HG03469 (cell line): Measurements from ENCODE around the gene SIGLEC1.

Experiments
- ATAC-seq: cut with Tn5 transposase; IDR thresholded peaks from one replicate; pipeline ENCODE4 v1.9.1; 2021; ENCODE audit warnings: mild to moderate bottlenecking, moderate library complexity, moderate number of reproducible peaks; ENCODE audit not compliant: unreplicated experiment

SIGLEC1 gene

DNA sequence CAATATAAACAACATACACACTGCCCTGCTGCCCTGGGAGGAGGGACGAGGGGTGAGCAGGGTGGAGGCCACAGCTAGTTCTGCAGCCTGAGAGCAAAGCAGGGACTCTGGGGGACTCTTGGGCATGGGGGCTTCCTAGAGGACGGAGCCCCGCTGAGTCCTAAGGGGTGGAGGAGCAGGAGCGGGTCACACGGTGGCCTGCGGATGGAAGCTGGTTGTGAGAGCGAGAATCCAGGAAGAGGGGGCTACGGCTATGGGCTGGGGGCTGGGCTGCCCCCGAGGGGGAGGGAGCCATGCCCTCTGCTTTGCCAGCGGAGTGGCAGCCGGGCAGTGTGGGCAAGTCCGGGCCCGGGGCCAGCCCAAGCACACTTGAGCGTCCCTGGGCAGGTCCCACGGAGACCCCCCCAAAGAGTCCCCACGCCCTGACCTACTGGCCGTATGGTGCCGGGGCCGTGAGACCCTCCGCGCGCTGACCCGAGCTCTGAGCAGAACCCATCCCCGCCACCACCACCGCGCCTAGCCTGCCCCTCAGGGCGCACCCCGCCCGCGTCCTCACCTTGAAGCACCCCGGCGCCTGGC lies 31.0 kb downstream of the SIGLEC1 start:
- no peak for ATAC-seq

DNA sequence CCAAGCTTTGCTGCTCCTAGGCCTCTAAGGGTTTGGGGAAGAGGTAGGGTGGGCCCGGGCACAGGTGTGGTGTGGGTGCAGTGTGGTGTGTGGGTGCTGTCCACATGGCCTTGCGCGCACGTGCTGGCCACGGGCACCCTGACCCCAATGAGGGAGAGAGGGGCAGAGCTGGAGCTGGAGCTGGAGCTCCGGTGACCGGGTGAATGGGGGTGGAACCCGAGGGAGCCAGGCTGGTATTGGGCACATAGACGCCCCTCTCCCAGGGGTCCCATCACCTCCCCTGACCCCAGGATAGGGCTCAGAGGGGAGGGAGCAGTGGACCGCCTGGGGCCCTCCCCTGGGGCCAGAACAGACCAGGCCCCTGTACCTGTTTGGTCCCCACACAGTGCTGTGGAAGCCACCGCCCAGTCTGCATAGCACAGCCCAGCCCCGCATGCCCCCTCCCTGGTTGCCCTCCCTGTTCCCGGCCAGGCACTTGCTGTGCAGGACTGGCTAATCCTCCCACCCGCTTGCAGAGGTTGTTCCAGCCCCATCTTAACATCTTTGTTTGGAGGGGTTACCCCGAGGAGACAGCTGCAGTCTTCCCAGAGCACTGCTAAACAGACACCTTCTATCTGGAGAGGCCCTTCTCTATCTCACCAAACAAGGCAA lies 31.6 kb downstream of the SIGLEC1 start:
- ATAC-seq: no peak

DNA sequence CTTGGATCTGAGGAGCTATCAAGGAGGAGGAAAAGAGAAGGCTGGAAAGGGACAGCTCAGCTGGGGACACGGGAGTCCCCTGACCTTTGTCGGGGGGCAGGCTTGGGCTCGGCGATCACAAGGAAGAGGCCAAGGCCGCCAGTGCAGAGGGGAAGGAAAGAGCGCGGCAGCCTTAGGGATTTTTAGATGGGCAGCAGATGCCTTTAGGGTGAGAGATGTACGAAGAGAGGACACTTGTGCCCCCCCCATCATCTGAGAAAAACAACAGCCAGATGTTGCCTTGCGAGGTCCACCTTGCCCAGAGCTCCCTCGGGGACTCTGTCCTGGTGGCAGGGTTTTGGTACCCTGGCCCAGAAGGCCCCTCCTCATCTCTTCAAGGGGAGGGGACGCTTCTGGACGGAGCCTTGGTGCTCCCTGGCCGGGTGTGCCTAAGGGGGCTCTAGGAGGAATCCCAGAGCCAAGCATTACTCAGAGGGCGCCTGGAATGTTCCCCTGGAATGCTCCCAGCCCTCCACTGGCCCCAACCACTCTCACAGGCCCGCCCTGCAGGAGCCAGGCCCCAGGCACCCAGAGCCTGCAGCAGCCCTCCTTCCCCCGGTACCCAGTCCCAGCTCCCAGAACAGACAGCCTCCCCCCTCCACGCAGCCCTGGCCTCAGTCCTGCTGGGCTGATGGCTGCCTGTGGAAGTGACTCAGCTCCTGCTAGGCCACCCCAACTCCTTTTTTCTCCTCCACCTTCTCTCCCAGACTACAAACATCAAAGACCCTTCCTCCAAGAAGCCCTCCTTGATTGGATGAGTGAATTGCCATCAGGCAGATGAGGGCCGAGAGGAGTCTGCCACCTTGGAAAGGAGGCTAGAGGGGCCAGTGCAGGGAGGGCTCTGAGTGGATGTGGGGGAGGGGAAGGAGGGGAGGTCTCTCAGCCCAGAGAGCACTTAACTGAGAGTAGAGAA lies 32.4 kb downstream of the SIGLEC1 start:
- ATAC-seq: no peak

DNA sequence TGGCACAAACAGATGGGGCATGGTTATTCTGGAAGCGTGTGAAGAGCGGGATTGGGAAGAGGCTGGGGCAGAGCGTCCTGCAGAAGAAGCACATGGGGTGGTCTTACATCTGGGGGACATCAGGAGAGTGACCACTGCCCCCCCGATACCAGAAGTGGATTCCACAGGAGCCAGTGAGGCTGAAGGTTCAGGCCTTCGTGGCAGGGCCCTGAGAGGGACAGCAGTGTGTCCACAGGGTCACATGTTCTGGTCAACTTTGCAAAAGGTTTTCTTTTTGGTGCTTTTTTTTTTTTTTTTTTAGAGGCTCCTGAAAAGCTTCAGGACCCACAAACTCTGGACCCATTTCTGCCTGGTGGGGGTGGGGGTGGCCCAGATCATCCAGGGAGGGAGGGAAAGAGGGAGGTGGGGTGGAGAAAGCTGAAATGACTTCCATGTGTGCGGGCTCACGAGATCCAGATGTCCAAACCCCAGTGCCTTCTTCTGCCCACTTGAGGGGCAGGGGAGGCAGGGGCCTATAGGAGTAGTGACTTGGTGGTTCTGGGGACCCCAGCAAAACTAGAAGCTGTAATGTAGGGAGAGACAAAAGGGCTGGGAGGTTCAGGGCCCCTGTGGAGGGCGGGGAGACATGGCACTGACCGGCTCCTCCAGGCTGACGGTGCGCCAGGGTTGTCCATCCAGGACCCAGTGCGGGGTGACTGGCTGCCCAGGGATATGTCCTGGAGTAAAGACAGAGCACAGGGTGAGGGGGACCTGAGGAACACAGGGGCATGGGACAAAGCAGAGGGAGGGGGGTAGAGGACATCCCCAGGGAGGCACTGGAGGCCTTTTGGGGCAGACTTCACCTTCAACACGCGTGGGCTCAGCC lies 33.3 kb downstream of the SIGLEC1 start:
- no peak for ATAC-seq

DNA sequence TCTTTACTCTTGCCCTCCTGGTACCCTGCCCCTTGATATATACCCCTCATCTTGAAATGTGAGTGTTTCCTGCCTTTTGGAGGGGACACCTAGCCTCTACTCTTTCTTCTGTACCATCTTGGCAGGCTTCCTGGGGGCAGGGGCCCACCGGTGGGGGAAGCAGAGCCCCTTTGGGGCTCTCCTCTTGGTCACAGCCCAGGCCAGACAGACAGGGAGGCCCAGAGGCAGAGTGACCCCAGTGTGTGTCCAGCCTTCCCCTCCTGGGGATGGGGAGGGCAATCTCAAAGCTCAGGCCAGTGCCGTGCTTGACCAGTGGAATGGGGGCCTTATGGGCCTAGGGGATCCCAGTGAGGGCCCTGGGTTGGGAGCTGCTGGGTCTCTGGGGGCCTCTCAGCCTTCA lies 34.2 kb downstream of the SIGLEC1 start:
- no peak for ATAC-seq

DNA sequence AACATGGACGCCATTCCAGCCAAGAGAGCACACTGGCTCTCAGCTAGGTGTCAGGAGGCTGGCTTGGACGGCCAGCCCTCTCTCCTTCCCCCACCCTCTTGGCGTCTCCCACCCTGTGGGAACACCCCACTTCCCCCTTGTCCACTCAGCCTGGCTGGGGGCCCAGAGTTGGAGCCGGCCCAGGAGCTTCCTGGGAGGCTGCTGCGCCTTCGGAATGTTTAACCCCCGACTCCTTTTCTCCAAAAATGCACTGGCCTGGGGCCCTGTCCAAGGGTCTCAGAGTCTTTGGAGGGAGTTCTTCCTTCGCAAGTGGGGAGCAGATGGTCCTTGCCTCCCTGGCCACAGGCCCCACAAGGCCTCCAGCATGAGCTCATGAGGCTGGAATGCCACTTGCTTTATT lies 34.7 kb downstream of the SIGLEC1 start:
- ATAC-seq: no peak

DNA sequence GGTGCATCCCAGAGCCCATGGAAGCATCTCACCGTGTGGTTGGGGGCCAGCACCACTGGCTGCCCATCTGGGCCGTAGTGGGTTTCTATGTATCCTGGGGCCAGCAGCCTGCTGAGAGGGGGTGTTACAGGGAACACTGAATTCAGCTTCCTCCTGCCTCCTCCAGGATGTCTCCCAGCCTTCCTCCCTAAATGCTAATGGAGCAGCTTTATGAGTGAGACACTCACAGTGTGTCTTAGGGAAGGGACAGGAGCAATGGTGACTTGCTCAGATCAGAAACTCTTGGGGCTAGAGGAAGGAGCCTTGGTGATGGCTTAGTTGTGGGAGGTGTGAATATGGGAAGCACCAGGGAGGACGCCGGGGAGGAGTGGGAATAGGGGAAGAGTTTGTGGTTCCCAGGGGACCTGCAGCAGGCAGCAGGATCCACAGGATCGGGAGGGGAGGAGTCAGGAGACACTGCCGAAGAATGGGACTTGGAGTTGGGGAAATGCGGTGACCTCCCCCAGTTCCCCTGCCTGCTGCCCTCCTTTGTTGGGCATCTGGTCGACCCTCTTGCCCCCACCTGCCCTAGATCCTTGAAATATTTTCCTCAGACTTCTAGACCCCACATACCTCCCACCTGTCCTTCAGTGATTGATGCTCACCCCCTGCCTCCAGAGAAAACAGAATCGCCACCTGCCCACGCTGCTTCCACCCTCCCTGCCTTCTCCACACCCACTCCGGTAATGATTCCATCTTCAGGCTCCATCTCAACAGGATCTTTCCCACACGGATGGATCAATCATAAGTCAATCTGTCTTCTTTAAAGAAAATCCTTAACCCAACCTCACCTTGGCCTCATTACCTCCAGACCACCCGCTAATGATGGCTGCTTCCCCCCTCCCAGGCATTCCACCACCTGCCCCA lies 37.2 kb downstream of the SIGLEC1 start:
- ATAC-seq: no peak

DNA sequence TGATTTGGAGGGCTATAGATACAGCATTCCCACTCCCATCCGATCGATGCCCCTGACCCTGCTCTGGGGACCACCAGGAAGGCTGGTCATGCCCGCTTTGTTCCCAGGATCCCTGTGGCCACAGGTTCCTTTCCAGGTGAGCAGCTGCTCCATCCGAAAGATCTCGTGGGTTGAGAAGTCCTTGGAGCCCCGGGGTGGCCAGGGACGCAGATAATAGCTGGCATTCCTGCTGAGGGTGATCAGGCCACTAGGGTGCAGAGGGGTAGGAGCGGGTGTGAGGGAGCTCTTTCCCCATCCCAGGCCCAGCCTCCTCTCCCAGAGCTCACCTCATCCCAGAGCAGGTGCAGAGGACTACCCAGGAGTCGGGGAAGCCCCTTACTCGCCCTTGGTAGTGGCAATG lies 38.0 kb downstream of the SIGLEC1 start:
- no peak for ATAC-seq

DNA sequence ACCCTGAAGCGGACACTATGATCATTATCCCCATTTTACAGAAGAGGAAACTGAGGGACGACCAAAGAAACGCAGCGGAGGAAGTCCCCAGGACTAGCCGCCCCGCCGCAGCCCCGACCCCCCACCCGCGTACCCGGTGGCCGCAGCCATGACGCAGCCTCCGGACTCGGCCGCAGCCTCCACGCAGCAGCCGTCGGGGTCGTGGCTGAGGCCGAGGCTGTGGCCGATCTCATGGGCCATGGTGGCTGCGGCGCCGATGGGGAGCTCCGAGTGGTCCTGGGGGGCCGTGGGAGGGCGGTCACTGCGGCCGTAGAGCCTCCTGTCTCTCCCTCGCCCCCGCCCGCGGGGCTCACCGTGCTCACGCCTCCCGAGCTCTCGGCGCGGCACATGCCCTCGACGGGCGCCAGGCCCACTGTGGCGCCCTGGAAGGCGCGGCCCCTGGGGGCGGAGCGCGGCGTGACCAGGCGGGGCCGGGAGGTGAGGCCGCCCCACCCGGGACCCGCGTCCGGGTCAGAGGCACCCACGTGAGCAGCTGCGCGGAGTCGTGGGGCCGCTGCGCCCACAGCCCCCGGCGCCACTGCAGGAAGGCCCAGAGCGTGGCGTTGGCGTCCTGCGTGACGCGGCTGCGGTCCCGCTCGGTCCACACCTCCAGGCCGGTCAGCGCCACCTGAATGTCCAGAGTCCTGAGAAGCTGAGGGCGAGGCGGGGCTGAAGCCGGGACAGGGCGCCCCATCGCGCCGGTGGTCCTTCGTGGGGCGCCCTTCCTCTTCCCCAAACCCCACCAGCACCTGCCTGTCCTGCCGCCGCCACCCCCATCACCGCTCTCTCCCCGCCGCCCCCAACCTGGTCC lies 39.0 kb downstream of the SIGLEC1 start:
- ATAC-seq: no peak

DNA sequence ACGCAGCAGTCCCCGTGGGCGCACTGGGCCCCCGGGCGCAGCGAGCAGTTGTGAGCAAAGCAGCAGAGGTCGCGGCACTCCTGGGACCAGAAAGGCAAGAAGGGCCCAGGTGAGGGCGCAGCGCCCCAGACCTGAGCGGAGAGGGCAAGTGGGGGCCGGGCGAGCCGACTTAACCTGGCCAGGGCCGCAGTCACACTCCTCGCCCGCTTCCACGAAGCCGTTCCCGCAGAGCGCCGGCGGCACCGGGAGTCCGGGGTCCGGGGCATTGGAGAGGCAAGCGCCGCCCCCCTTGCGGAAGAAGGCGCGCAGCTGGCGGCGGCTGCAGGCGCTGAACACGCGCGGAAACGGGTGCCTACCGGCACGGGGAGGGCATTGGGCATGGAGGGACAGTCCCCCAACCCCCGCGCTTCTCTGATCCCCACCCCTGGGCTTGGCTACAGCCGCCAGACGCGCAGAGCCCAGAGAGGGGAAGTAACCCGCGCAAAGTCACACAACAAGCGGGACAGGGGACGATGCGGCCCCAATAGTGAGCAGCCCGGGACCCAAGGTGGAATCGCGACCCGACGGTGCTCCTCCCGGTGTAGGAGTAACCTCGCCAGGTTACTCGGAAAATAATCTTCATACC lies 39.7 kb downstream of the SIGLEC1 start:
- ATAC-seq: no peak

DNA sequence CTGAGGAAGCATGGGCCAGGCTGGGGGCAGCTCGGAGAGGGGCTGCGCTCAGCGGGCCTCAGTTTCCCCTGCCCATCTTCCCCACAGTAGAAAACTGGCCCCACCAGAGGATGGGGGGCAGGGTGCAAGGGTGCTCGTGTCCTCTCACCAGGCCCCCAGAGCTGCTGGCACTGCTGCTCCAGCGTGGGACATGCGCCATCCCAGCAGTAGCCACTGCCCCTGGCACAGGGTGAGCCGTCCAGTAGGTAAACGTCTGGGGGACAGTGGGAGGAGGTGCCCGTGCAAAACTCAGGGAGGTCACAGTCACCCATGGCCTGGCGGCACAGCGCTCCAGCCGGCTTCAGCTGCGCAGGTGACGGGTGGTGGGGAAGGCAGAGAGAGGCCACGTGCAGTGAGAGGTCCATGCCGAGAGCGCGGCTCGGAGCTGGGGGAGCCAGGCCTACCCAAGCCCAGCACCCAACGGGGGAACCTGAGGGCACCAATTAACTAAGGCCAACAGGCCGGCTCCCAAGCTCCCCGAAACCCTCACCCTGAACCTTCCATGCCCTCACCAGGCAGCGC lies 40.3 kb downstream of the SIGLEC1 start:
- no peak for ATAC-seq

DNA sequence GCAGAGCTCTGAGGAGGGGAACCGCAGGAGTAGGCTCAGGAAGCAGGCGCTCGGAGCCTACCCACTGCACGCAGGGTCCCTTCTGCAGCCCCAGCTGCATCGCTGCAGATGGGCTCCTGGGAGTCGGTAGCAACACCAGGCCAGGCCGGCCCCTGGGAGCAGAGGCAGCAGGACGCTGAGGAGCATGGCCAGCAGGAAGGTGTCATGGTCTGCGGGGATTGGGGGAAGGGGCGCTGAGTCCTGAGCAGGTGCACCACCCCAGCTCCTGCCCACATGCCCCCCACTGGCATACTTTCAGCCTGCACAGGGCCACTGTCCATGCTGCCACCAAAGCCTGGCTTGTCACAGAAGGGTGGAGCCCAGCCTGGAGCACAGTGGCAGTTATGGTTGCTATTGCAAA lies 41.5 kb downstream of the SIGLEC1 start:
- no peak for ATAC-seq

DNA sequence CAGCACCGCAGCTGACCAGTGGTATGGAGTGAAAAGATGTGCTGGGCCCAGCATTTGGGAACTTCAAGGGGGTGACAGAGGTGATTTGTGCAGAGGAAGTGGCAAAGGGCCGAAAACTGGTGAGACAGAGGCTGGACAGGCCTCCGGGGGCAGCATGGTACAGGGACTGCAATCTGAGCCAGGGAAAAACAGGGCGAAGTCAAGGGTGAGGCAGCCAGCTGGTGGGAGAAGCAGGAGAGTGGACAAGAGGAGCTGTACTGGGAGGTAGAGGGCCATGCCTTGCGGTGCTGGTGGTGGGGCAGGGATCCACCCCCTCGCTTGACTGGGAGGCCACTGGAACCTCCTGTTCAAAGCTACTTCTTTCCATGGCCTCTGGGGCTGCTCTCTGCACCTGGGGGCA lies 41.9 kb downstream of the SIGLEC1 start:
- no peak for ATAC-seq

DNA sequence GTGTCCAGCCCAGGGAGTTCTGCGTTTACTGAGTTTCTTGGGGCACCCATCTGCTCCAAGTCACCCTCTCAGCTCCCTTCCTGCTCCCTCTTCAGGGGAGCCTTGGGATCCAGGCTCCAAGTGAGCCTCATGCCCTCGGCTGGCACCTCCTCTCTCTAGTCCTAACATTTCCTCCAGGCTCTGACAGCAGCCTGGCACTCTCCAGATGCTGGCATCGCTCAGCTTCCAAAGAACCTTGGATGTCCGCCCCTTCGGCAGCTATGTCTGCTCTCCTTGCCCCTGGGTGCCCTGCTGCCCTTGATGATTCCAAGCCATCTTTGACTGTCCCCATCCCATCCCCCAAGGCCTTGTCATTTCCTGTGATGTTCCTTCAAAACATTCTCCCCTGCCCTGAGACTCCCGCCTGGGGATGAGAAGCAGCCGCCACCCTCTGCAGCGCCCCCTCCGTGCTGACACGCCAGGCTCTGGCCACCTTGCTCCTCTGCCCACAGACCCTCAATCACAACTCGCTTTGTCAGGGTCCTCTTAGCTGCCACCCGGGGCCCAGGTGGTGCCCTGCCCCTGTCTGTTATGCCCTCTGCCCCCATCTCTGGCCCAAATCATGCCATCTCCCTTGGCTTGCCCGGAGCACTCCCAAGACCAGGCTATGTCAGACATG lies 42.6 kb downstream of the SIGLEC1 start:
- no peak for ATAC-seq

DNA sequence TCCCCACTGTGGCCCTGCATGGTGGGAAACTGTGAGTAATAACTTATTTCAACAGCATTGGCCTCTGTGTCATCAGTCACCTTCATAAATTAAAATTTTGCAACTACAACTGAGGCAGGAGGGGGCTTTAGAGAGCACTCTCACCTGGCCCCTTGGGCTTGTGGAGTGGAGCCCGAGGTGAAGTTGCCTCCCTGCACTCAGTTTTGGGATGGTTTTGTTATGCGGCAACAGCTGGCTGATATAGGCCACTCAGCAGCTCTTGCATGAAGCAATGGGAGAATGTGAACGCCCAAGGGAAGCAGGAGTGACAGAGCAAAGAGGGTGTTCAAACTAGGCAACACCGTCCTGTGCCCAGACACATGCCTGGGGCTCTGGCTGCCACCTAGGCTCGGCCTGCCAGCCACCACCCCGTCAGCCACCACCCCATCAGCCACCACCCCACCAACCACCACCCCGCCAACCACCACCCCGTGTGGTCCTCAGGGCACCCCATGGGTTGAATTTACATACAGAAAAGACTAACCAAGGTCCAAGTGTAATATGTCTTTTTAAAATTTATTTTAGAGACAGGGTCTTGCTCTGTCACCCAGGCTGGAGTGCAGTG lies 44.9 kb downstream of the SIGLEC1 start:
- no peak for ATAC-seq

DNA sequence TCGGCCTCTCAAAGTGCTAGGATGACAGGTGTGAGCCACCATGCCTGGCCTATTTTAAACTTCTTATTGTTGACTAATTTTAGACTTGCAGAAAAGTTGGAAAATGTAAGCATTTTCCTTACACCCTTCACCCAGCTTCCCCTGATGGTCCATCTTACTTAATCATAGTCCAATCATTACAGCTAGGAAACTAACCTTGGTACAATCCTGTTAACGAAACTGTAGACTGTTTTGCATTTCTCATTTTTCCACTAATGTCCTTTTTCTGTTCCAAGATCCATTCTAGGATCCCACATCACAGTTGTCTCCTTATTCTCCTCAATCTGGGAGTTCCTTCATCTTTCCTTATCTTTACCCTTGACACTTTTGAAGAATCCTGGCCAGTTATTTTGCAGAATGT lies 48.5 kb downstream of the SIGLEC1 start:
- no peak for ATAC-seq

DNA sequence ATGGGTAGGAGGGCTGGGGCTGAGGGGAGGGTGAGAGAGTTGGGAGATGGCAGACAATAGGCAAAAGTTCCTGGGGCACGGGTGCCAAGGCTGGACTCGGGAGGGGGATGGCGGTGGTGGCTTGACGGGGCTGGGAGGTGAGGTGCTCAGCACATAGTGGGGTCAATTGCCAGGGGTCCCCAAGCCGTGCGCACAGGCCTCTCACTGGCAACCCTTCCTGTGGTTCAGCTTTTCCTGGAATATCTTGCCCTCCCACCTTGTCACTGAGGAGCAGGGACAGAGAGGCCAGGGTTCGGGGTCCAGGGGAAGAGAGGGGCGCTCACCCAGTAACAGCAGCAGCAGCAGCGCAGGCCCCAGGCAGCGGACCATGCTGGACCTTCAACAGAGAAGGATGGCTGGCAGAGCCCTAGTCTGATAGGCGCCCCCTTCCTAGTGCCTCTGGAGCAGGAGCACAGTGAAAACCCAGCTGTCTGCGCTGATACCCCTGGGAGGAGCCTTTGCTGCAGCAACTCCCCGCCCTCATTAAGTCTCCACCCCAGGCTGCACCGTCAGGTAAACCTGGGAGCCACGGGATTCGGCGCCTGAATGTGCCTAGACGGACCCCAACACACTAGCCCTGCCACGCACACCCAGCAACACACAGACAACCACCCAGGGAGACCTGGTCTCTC lies 49.2 kb downstream of the SIGLEC1 start, which contains the start of gene GFRA4:
GFRA4 (minus strand) TSS at position 369 of the 671 bp plus-strand sequence; CDS start at position 369, 0 bp downstream.
- no peak for ATAC-seq
